Measurements from ENCODE around the gene TMEM135. TPM values are rescaled to one million over a fixed set of nuclear protein-coding genes. Genes with fewer than 3 reads are reported as not detected.
"Not testable (repeated sequence)": the region's sequence is repeated elsewhere in the genome, so short reads cannot be mapped to it uniquely, and the experiment has no call there.

The TMEM135 gene
- total RNA-seq, 4 donors from 2014 or later: 19.0 to 38.5 (median 29.5) TPM

- no peaks in the 10 kb centered on the region for H3K36me3 ChIP-seq
- no peak for TF ChIP-seq POLR2A (IDR thresholded peaks at IDR 0.05)
- no peak for TF ChIP-seq CTCF (IDR thresholded peaks at IDR 0.05)
- no peaks in the 10 kb centered on the region for H3K27me3 ChIP-seq
- H3K4me1 ChIP-seq: no peaks in the 10 kb centered on the region
- intact Hi-C loops (cut with DNase I; ENCODE audit: low total_unique reads): no loop called here
- no peak overlapping the region for H3K4me3 ChIP-seq
- no peaks in the 10 kb centered on the region for H3K9me3 ChIP-seq
- no peak overlapping the region for H3K27ac ChIP-seq
- no peak for DNase-seq
Measured at GRCh38 chr11:87185228-87185627, 147.5 kb downstream of the TMEM135 start.

DNA sequence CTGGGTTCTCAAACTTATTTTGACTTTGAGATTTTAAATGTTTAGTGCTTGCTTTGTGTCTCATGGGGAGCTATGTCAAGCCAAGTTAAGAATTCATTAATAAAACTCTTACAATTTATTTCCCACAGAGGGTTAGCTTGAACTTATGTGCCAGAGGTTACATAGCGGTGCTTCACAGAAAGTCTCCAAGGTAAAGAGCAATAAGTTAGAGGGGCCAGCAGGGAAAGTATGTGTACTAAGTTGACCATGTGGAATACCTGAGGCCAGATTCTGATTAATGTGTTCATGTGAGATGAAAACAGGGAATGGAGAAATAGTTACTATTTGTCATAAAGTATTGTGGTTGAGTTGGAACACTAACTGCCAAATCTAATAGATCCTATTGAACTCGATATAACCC is 149.3 kb downstream of the TMEM135 start:
- no peaks in the 10 kb centered on the region for H3K27me3 ChIP-seq
- no peak for DNase-seq
- TF ChIP-seq POLR2A (IDR thresholded peaks at IDR 0.05) (no peak), CTCF (IDR thresholded peaks at IDR 0.05) (no peak)
- H3K27ac ChIP-seq: no peak overlapping the region
- H3K9me3 ChIP-seq: no peaks in the 10 kb centered on the region
- H3K36me3 ChIP-seq: no peaks in the 10 kb centered on the region
- no peak overlapping the region for H3K4me3 ChIP-seq
- intact Hi-C loops (cut with DNase I; ENCODE audit: low total_unique reads): no loop called here
- H3K4me1 ChIP-seq: no peaks in the 10 kb centered on the region

GRCh38 chr11:87187930-87188329 is 150.2 kb downstream of the TMEM135 start:
- DNase-seq: no peak
- Histone ChIP-seq H3K27ac (no peak overlapping the region), H3K4me3 (no peak overlapping the region), H3K4me1 (no peaks in the 10 kb centered on the region), H3K9me3 (no peaks in the 10 kb centered on the region), H3K36me3 (no peaks in the 10 kb centered on the region), H3K27me3 (no peaks in the 10 kb centered on the region)
- intact Hi-C loops (cut with DNase I; ENCODE audit: low total_unique reads): no loop called here
- TF ChIP-seq CTCF (IDR thresholded peaks at IDR 0.05) (no peak), POLR2A (IDR thresholded peaks at IDR 0.05) (no peak)

- H3K9me3 ChIP-seq; H3K27ac ChIP-seq; H3K36me3 ChIP-seq; H3K4me1 ChIP-seq; DNase-seq; H3K27me3 ChIP-seq; intact Hi-C loops (cut with DNase I; ENCODE audit: low total_unique reads); H3K4me3 ChIP-seq: not testable (repeated sequence)
Measured at GRCh38 chr11:87188396-87188795, 150.7 kb downstream of the TMEM135 start.

- H3K27me3 ChIP-seq; H3K27ac ChIP-seq; intact Hi-C loops (cut with DNase I; ENCODE audit: low total_unique reads); H3K4me1 ChIP-seq; H3K9me3 ChIP-seq; H3K36me3 ChIP-seq; H3K4me3 ChIP-seq; DNase-seq: not testable (repeated sequence)
Measured at GRCh38 chr11:87188921-87189320, 151.2 kb downstream of the TMEM135 start.

DNA sequence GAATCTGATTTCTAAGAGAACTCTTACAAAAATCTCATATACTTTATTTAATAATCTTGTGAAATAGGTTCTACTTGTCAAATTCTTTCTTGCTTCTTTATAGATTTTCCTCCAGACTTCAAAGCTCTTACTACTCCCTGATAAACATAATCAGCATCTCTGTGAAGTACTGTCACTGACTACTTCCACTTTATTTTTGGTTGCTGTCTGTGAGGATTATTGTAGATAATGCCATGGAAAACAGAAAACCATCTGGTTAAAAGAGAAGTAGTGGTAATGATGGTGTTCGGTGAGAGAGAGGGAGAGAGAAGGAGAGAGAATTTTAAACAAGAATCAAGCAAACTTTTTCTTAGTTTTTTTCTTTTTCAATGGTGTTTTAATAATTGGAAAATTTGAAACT is 152.3 kb downstream of the TMEM135 start:
- DNase-seq: no peak
- intact Hi-C loops (cut with DNase I; ENCODE audit: low total_unique reads): no loop called here
- Histone ChIP-seq H3K9me3 (no peaks in the 10 kb centered on the region), H3K4me3 (no peak overlapping the region), H3K36me3 (no peaks in the 10 kb centered on the region), H3K27me3 (no peaks in the 10 kb centered on the region), H3K4me1 (no peaks in the 10 kb centered on the region), H3K27ac (no peak overlapping the region)
- TF ChIP-seq POLR2A (IDR thresholded peaks at IDR 0.05) (no peak), CTCF (IDR thresholded peaks at IDR 0.05) (no peak)
